ENCODE measurements around the gene CAMTA2.

DNA sequence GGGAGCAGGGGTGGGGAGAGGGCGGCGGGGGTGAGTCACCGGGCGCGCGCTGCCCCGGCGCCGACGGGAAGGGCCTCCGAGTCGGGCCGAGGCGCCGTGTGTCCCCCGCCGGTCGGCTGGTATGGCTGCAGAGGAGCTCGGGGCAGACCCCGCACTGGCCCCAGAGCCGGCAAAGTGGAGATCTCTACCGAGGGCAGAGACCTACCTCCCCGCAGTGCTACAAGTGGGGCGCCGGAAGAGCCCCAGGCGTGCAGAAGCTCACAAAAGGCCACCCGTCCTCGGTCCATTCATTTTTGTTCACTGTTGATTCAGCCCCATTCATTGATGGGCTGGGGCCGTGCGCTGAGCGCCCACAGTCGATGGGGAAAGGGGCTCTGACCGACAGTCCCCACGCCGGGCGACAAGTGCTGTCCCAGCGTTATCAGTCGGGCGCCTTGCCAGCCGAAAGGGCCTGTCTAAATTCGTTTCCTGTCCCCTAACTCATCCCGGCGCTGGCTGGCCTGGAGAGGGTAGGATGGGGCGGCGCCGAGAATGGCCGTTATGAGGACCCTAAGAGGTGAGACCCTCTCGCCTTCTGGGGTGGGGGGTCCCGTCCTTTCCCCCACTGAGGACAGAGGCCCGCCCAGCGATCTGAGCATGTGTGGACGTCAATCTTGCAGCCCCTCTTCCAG lies 37.3 kb downstream of the CAMTA2 start:
- no peak for TF ChIP-seq CTCF (conservative IDR thresholded peaks at IDR 0.05 in 1 of 2, IDR thresholded peaks at IDR 0.05 in 1 of 2; ENCODE audit: extremely low read depth in 1 of 2, insufficient read depth in 1 of 2, low read depth in 1 of 2, low read length in 2 of 2)
- no peak for TF ChIP-seq EZH2 (IDR thresholded peaks at IDR 0.05; ENCODE audit: borderline replicate concordance, low read length)

Data from mammary epithelial cell (primary cell).